Measurements from ENCODE around the gene SPOCD1.
"Not testable (repeated sequence)": the region's sequence is repeated elsewhere in the genome, so short reads cannot be mapped to it uniquely, and the experiment has no call there.

SPOCD1 gene

DNA sequence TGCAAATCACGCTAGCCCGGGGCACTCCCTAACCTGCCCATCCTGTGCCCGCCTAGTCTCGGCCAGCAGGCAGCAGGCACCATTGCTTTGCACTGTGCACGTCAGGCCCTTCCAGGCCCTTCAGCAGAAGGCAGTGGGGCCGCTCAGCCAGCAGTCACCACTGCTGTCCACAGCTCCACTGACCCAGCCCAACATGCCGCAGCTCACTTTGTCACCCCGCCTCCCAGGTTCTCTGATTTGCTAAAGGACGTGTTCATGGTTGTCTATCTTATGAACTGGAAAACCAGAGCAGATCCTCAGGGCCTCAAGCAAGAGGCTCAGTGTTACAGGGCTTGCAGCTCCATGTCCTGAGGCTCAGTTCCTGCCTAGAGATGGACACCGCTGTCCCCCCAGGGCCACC lies 14.2 kb upstream of the SPOCD1 start:
- DNase-seq (ENCODE audit: extremely low read depth in 1 of 2, low read depth in 1 of 2) = no peak

DNA sequence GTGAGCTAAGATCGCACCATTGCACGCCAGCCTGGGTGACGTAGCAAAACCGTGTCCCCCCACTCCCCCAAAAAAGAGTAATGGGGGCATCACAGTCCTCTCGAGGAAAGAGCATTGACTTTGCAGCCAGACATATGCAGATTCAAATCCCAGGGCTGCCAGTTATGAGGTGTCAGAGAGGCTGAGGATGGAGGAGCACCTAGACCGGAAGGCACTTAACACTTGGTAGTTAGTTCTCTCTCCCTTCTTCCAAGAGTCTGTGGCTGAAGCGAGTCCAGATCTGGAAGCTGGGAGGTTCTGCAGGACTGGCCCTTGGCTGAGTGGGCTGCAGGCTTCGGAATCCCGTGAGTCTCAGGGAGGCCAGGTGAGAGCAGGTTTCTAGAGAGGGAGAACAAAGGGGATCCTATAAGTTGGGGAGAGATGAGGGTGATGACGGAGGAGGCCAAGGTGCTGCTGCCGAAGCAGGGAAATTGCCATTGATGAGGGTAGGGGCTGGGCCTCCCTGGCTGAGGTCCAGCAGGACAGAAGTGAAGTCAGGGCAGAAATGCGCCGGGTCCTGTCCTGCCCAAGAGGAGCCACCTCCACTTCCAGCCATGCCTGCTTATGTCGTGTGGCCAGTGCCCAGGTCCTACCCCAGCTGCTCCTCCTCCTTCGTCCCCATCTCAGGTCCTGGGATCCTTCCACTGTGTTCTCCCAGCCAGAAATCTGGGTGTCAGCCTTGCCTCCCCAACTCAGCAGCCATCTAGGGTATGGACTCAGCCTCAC lies 13.3 kb upstream of the SPOCD1 start:
- no peak for DNase-seq (ENCODE audit: extremely low read depth in 1 of 2, low read depth in 1 of 2)

- DNase-seq (ENCODE audit: extremely low read depth in 1 of 2, low read depth in 1 of 2) = no peak
Observed at GRCh38 chr1:31828341-31828740, 12.5 kb upstream of the SPOCD1 start.

GRCh38 chr1:31823780-31824179 lies 8.0 kb upstream of the SPOCD1 start:
- DNase-seq (ENCODE audit: extremely low read depth in 1 of 2, low read depth in 1 of 2) = no peak

DNA sequence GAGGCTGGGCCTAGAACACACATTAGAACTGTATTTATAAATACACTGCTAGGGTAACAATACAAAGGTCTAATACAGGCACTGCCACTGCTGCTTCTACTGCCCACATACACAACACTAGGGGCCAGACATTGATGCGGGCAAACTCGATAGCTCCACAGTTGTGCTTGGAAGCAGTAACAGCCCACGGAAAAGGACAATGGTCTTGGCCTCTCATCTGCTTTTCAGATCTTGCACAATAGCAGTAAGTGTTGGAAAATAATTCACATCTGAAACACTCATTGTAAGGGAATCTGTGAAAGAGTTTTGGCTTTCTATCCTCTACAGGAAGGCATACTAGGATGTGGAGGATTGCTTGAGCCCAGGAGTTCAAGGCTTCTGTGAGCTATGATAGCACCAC lies 6.9 kb upstream of the SPOCD1 start:
- DNase-seq (ENCODE audit: extremely low read depth in 1 of 2, low read depth in 1 of 2) = no peak

GRCh38 chr1:31820196-31820595 lies 4.4 kb upstream of the SPOCD1 start:
- DNase-seq (ENCODE audit: extremely low read depth in 1 of 2, low read depth in 1 of 2) = not testable (repeated sequence)

GRCh38 chr1:31818206-31818605 lies 2.4 kb upstream of the SPOCD1 start:
- DNase-seq (ENCODE audit: extremely low read depth in 1 of 2, low read depth in 1 of 2) = no peak

GRCh38 chr1:31816947-31817346 lies 1.1 kb upstream of the SPOCD1 start:
- not testable (repeated sequence) for DNase-seq (ENCODE audit: extremely low read depth in 1 of 2, low read depth in 1 of 2)

DNA sequence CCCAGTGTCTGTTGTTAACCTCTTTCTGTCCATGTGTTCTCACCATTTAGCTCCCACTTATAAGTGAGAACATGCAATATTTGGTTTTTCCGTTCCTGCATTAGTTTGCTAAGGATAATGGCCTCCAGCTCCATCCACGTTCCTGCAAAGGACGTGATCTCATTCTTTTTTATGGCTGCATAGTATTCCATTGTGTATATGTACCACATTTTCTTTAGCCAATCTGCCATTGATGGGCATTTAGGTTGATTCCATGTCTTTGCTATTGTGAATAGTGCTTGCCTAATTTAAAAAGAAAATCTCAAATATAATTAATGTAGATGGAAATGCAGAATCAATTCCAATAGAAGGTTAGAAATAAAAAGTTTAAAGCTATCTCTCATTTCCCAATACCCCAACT lies 679 bp upstream of the SPOCD1 start:
- DNase-seq (ENCODE audit: extremely low read depth in 1 of 2, low read depth in 1 of 2) = not testable (repeated sequence)

DNA sequence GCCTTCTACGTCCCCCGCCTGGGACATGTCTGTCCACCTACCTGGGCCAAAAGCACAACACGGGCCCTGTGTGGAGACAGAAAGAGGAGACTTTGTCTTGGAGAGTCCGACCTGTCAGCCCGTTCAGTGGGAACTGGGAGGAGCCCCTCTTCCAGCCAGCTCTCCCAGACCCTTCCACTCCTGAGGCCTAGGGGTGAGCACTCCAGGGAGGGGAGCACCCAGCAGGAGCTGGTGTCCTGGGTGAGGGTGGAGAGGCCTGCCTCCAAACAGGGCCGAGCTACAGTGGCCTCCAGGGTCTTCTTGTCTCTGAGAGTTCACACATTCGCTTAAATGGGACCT lies 546 bp downstream of the SPOCD1 start:
- DNase-seq (ENCODE audit: extremely low read depth in 1 of 2, low read depth in 1 of 2) = no peak

GRCh38 chr1:31814631-31815306 lies 1.1 kb downstream of the SPOCD1 start:
- no peak for DNase-seq (ENCODE audit: extremely low read depth in 1 of 2, low read depth in 1 of 2)

- DNase-seq (ENCODE audit: extremely low read depth in 1 of 2, low read depth in 1 of 2) = no peak
Observed at GRCh38 chr1:31814041-31814511, 1.7 kb downstream of the SPOCD1 start.

DNA sequence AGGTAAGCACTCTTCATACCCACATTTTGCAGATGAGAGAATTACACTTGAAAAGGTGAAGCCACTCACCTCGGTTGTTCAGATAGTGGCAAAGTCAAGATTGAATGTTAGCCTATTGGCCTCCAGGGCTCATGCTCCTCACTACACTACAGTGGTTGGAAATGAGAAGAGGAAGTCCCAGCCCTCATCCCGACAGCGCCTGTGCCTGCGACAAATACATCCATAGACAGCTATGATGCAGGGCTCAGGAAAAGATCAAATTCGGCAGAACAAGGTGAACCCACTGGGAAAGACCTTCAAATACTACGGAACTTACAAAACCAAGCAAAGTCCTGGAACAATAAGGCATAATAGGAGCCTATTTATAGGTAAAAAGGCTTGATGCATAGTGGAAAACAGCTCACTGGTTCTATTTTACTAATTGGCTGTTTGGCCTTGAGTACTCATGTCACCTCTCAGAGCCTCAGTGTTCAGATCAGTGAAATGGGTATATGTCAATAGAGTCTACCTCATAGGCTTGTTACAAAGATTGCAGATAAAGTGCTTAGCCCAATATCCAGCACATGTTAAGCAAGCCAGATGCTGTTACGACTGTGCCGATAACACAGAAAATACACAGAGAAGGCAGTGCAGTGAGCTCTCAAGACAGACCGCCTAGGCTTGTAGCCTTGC lies 3.5 kb downstream of the SPOCD1 start:
- DNase-seq (ENCODE audit: extremely low read depth in 1 of 2, low read depth in 1 of 2) = no peak

DNA sequence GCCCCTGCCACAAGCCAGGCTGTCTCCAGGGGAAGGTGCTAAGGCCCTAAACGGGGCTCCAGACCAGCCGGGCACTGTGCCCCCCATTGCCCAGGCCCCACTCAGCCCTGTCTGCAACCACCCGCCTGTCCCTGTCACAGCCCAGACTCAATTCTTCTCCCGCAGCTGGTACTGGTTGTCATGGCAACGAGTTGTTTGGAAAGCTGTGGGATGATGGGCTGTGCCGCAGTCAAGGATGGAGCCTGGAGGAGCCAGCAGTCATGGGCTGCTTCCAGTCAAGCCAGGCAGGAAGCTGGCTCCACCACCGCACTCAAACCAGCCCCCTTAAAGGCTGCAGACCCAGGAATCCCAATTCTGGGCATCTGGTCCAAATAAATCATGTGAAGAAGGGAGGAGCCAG lies 4.2 kb downstream of the SPOCD1 start:
- DNase-seq (ENCODE audit: extremely low read depth in 1 of 2, low read depth in 1 of 2) = no peak

- no peak for DNase-seq (ENCODE audit: extremely low read depth in 1 of 2, low read depth in 1 of 2)
Observed at GRCh38 chr1:31809698-31810097, 6.1 kb downstream of the SPOCD1 start.

- DNase-seq (ENCODE audit: extremely low read depth in 1 of 2, low read depth in 1 of 2) = no peak
Observed at GRCh38 chr1:31807273-31808048, 8.4 kb downstream of the SPOCD1 start.

- DNase-seq (ENCODE audit: extremely low read depth in 1 of 2, low read depth in 1 of 2) = no peak
Observed at GRCh38 chr1:31805318-31805717, 10.5 kb downstream of the SPOCD1 start.

- DNase-seq (ENCODE audit: extremely low read depth in 1 of 2, low read depth in 1 of 2) = no peak
Observed at GRCh38 chr1:31804098-31804497, 11.7 kb downstream of the SPOCD1 start.

- DNase-seq (ENCODE audit: extremely low read depth in 1 of 2, low read depth in 1 of 2) = no peak
Observed at GRCh38 chr1:31803610-31804009, 12.2 kb downstream of the SPOCD1 start.

DNA sequence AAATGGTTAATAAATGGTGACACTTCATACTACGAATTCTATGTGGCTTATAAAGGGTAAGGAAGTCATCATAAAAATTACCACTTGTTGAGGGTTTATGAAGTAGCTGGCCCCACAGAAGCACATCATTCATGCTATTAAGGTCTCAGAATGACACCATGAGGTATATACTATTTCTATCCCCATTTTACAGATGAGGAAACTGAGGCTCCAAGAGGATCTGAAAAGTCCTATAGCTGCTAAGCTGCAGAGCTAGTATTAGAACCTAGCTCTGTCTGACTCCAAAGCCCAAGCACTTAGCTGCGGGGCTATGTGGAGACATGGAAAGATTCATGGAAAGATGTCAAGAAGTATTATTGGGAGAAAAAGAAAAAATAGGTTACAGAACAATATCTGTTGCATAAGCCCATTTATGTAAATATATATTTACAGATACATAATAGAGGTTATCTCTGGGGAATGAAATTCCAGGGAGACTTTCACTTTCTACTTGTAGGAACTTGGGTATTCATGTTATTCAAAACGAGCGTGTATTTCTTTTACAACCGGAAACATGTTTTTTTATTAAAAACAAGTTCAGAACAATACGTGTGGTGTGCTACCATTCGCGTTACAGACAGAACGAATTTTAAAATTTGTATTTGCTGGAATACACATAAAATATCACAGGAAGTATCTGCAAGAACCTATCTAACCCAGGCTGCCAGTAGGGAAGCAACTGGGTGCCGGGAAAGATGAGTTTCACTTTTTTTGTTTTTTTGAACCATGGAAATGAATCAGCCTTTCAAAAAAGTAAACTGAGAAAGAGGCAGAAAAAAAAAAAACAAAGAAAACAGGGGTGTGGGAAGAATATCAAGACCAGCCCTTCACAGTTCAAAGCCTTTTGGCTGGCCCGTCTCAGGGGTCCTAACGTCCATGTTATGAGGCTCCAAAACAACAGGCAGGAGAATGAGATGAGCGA lies 13.4 kb downstream of the SPOCD1 start:
- no peak for DNase-seq (ENCODE audit: extremely low read depth in 1 of 2, low read depth in 1 of 2)
